Panc1 (cell line): ENCODE results near the gene NSD1. TPM values are rescaled to one million over a fixed set of nuclear protein-coding genes. Genes with fewer than 3 reads are reported as not detected.

Experiments
- ATAC-seq: fragments of 200-7000 bp; cut with Tn5 transposase; 2 replicates; pipeline ENCODE4 v1.9.1; 2020; ENCODE audit warnings: mild to moderate bottlenecking, moderate library complexity
- BruUV-seq: library from RNA; stranded (reverse); fragments of 400-500 nt; replicated peaks from 2 replicates; lab custom pipeline; 2021; lab: Mats Ljungman, UMichigan
- CTCF ChIA-PET: fragments of 300-600 bp; sonication (Branson Sonifier 250); formaldehyde crosslinking; loops from one replicate; lab custom pipeline; 2022; ENCODE audit warnings: antibody characterized with exemption; lab: Charles Lee
- POLR2A ChIA-PET: fragments of 300-600 bp; sonication (Branson Sonifier 250); formaldehyde crosslinking; loops from one replicate; lab custom pipeline; 2022; ENCODE audit warnings: antibody characterized with exemption; lab: Charles Lee
- DNase-seq: peaks from one replicate; pipeline ENCODE4 v3.0.0-alpha.2; 2010; ENCODE audit warnings: low read depth, low spot score
- H3K27ac ChIP-seq: 2 replicates; pipeline ENCODE4 v1.5.1; 2011; ENCODE audit warnings: mild to moderate bottlenecking, low read length, inconsistent platforms
- H3K27me3 ChIP-seq: fragments of 200-500 bp; sonication (Bioruptor generic); 2 replicates; pipeline ENCODE4 v1.6.0; 2014; ENCODE audit warnings: low read length, inconsistent platforms; ENCODE audit not compliant: control insufficient read depth, insufficient read depth
- H3K36me3 ChIP-seq: fragments of 200-500 bp; sonication (Bioruptor generic); 2 replicates; pipeline ENCODE4 v1.5.1; 2014; ENCODE audit warnings: inconsistent platforms, mild to moderate bottlenecking, low read length, moderate library complexity; ENCODE audit not compliant: control insufficient read depth, insufficient read depth
- H3K4me1 ChIP-seq: 2 replicates; pipeline ENCODE4 v1.5.1; 2011; ENCODE audit warnings: inconsistent platforms, mild to moderate bottlenecking, low read length, moderate library complexity; ENCODE audit not compliant: control insufficient read depth, insufficient read depth
- H3K4me3 ChIP-seq, 2 experiments: 2 replicates each; pipeline ENCODE4 v1.5.1; 2011 to 2012; ENCODE audit warnings: low read depth in 2 of 2, low read length in 2 of 2, mild to moderate bottlenecking in 2 of 2, inconsistent platforms in 1 of 2, moderate library complexity in 1 of 2
- H3K9me3 ChIP-seq: fragments of 200-500 bp; sonication (Bioruptor generic); 2 replicates; pipeline ENCODE4 v1.5.1; 2014; ENCODE audit warnings: low read depth, mild to moderate bottlenecking, inconsistent platforms, low read length, moderate library complexity; ENCODE audit not compliant: control insufficient read depth, insufficient read depth
- POLR2AphosphoS5 ChIP-seq: IDR thresholded peaks from 2 replicates; pipeline ENCODE4 v1.6.1; 2012; ENCODE audit warnings: mild to moderate bottlenecking, low read depth, low read length, moderate library complexity
- SIN3A ChIP-seq: IDR thresholded peaks from 2 replicates; pipeline ENCODE4 v1.6.1; 2012; ENCODE audit warnings: low read depth, mild to moderate bottlenecking, low read length, moderate library complexity, borderline replicate concordance; ENCODE audit not compliant: insufficient read depth
- TCF7L2 ChIP-seq: IDR thresholded peaks from 2 replicates; pipeline ENCODE4 v1.6.1; 2011; ENCODE audit warnings: mild to moderate bottlenecking, low read depth, low read length, inconsistent platforms
- in situ Hi-C: cut with HindIII; loops from 2 replicates; pipeline ENCODE4 v1.10.0; 2016; ENCODE audit warnings: low sequenced_read_pairs, low pct_unique_long_range_greater_than_20kb
- intact Hi-C: fragments of 100-400 bp; cut with micrococcal nuclease; formaldehyde crosslinking; loops from one replicate; pipeline ENCODE4 v1.10.0; 2022; ENCODE audit not compliant: unreplicated experiment
- total RNA-seq: library from RNA; stranded (reverse); gene quantifications from one replicate; pipeline ENCODE4 v1.2.1, GENCODE V29; 2021; ENCODE audit not compliant: unreplicated experiment
- TF ChIP-seq, protein P1 (sequence below): fragments of 450-650 bp; IDR thresholded peaks from 2 replicates; pipeline ENCODE4 v1.5.1; 2017; ENCODE audit warnings: mild to moderate bottlenecking
- TF ChIP-seq, protein P2 (sequence below), 2 experiments: IDR thresholded peaks; 2 replicates each; pipeline ENCODE4 v1.6.1; 2011 to 2012; ENCODE audit warnings: low read depth in 2 of 2, control low read depth in 1 of 2, low read length in 1 of 2, mild to moderate bottlenecking in 1 of 2, moderate library complexity in 1 of 2; ENCODE audit not compliant: insufficient read depth in 1 of 2

Gene NSD1
- total RNA-seq, 1 experiment from 2014 or later, result 58.7 TPM

DNA sequence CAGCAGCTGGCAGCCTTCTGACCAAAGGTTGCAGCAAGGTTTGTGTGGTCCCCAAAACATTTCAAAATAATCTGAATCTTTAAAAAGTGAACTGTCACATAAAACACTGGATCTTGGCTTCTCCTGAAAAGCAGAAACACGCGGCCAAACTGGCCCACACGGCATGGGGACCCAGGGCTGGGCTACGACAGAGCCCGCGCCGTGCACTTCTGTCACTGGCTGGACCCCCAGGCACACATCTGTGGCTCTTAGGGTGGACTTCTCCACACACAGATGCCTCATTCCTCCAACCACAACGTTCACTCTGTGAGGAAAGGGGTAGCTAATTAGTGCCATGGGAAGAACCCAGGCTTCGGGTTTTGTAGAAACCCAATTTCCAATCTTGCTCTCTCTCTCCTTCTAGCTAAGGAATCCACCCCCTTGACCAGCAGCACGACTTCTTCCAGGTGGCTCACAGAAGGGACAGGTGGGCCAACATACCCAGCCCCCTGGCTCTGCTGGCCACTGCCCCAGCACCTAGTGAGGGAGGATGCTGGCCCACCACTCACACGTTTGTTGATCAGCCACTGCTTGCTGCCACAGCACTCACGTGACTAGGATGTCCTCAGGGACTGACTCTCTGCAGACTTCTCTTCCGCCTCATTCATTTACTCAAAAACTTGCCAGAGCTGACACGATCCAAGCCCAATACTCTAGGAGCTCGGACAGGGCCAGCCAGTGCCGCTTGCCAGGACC lies 200.0 kb downstream of the NSD1 start:
- POLR2A ChIA-PET, result interaction anchor here (0.6 kb wide), 1 partner anchor 50 kb away, joined by 3 read pairs; no protein-coding TSS in a partner anchor
- in situ Hi-C loops, result no loop called here

DNA sequence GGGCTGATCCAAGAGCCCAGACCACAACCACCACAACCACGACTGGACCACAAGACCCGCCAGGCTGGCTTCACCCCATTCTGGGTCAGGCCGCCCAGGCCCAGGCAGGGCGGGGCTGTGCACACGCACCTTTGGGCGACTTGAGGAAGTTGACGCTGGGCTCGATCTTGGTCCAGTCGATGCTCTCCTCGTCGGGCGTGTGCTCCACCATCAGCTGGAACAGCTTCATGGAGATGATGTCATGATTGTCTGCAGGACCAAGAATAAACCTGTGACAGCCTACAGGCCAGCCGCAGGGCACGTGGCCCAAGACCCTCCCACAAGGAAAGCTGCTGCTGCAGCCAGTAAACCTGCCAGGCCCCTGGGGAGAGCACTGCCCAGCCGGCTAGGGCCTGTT lies 200.6 kb downstream of the NSD1 start:
- ATAC-seq, result no peak
- no TSS peak for BruUV-seq
- in situ Hi-C loops, result no loop called here

More for the DNA sequence above, 200.0 kb downstream of the NSD1 start:
- Histone ChIP-seq H3K9me3 (no peaks in the 10 kb centered on the region), H3K4me3 (no peak overlapping the region), H3K36me3 (peaks cover 10% of the 10 kb centered on the region), H3K27ac (no peak overlapping the region), H3K4me1 (no peaks in the 10 kb centered on the region), H3K27me3 (no peaks in the 10 kb centered on the region)
- DNase-seq (no peak), ATAC-seq (no peak)
- intact Hi-C loops, result no loop called here
- CTCF ChIA-PET, result interaction anchor here (1.4 kb wide), 1 partner anchor 15 kb away, joined by 4 read pairs; no protein-coding TSS in a partner anchor
- BruUV-seq, result no TSS peak
- TF ChIP-seq SIN3A, result no peak
- TF ChIP-seq, protein P1, sequence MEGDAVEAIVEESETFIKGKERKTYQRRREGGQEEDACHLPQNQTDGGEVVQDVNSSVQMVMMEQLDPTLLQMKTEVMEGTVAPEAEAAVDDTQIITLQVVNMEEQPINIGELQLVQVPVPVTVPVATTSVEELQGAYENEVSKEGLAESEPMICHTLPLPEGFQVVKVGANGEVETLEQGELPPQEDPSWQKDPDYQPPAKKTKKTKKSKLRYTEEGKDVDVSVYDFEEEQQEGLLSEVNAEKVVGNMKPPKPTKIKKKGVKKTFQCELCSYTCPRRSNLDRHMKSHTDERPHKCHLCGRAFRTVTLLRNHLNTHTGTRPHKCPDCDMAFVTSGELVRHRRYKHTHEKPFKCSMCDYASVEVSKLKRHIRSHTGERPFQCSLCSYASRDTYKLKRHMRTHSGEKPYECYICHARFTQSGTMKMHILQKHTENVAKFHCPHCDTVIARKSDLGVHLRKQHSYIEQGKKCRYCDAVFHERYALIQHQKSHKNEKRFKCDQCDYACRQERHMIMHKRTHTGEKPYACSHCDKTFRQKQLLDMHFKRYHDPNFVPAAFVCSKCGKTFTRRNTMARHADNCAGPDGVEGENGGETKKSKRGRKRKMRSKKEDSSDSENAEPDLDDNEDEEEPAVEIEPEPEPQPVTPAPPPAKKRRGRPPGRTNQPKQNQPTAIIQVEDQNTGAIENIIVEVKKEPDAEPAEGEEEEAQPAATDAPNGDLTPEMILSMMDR, result no peak
- TF ChIP-seq TCF7L2, result no peak
- TF ChIP-seq, protein P2, sequence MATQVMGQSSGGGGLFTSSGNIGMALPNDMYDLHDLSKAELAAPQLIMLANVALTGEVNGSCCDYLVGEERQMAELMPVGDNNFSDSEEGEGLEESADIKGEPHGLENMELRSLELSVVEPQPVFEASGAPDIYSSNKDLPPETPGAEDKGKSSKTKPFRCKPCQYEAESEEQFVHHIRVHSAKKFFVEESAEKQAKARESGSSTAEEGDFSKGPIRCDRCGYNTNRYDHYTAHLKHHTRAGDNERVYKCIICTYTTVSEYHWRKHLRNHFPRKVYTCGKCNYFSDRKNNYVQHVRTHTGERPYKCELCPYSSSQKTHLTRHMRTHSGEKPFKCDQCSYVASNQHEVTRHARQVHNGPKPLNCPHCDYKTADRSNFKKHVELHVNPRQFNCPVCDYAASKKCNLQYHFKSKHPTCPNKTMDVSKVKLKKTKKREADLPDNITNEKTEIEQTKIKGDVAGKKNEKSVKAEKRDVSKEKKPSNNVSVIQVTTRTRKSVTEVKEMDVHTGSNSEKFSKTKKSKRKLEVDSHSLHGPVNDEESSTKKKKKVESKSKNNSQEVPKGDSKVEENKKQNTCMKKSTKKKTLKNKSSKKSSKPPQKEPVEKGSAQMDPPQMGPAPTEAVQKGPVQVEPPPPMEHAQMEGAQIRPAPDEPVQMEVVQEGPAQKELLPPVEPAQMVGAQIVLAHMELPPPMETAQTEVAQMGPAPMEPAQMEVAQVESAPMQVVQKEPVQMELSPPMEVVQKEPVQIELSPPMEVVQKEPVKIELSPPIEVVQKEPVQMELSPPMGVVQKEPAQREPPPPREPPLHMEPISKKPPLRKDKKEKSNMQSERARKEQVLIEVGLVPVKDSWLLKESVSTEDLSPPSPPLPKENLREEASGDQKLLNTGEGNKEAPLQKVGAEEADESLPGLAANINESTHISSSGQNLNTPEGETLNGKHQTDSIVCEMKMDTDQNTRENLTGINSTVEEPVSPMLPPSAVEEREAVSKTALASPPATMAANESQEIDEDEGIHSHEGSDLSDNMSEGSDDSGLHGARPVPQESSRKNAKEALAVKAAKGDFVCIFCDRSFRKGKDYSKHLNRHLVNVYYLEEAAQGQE (IDR thresholded peaks at IDR 0.05; ENCODE audit: insufficient read depth in 1 of 2, low read depth in 2 of 2, low read length in 1 of 2), result no peak
- no peak for TF ChIP-seq POLR2AphosphoS5

More for the DNA sequence above, 200.6 kb downstream of the NSD1 start:
- H3K9me3 ChIP-seq, result no peaks in the 10 kb centered on the region
- ChIA-PET POLR2A (no interaction called here), CTCF (no interaction called here)
- no peak for DNase-seq
- no peaks in the 10 kb centered on the region for H3K27me3 ChIP-seq
- H3K27ac ChIP-seq, result no peak overlapping the region
- TF ChIP-seq SIN3A, result no peak
- TF ChIP-seq, protein P1, result no peak
- TF ChIP-seq, protein P2 (IDR thresholded peaks at IDR 0.05; ENCODE audit: insufficient read depth in 1 of 2, low read depth in 2 of 2, low read length in 1 of 2), result no peak
- no peak for TF ChIP-seq POLR2AphosphoS5
- TF ChIP-seq TCF7L2, result no peak
- H3K4me3 ChIP-seq, result no peak overlapping the region
- peaks cover 10% of the 10 kb centered on the region for H3K36me3 ChIP-seq
- intact Hi-C loops, result no loop called here
- no peaks in the 10 kb centered on the region for H3K4me1 ChIP-seq
